Brain microvascular endothelial cell (primary cell): ENCODE results near the gene FOXK2.

ENCODE experiments used
- DNase-seq: peaks from one replicate; pipeline ENCODE4 v3.0.0-alpha.2; 2020
- H3K27ac ChIP-seq: fragments of 250-450 bp; sonication (Bioruptor Pico); 2 replicates; pipeline ENCODE4 v1.5.1; 2020; ENCODE audit warnings: mild to moderate bottlenecking, moderate library complexity
- H3K27me3 ChIP-seq: fragments of 250-450 bp; sonication (Bioruptor Pico); replicated peaks from 2 replicates; pipeline ENCODE4 v1.5.1; 2020; ENCODE audit warnings: mild to moderate bottlenecking
- H3K36me3 ChIP-seq: fragments of 250-450 bp; sonication (Bioruptor Pico); replicated peaks from 2 replicates; pipeline ENCODE4 v1.5.1; 2020; ENCODE audit warnings: mild to moderate bottlenecking
- H3K4me3 ChIP-seq: 2 replicates; pipeline ENCODE4 v1.5.1; 2011; ENCODE audit warnings: low read depth, mild to moderate bottlenecking, control low read depth, low read length, moderate library complexity
- in situ Hi-C: cut with HindIII; loops from 2 replicates; pipeline ENCODE4 v1.10.0; 2017; ENCODE audit warnings: low sequenced_read_pairs, low pct_ligation_motif_present
- TF ChIP-seq, protein P1 (sequence below): IDR thresholded peaks from 2 replicates; pipeline ENCODE4 v1.5.1; 2011; ENCODE audit warnings: low read depth, mild to moderate bottlenecking, moderate library complexity, low read length, control low read depth, inconsistent platforms; ENCODE audit errors: missing control alignments

The FOXK2 gene

DNA sequence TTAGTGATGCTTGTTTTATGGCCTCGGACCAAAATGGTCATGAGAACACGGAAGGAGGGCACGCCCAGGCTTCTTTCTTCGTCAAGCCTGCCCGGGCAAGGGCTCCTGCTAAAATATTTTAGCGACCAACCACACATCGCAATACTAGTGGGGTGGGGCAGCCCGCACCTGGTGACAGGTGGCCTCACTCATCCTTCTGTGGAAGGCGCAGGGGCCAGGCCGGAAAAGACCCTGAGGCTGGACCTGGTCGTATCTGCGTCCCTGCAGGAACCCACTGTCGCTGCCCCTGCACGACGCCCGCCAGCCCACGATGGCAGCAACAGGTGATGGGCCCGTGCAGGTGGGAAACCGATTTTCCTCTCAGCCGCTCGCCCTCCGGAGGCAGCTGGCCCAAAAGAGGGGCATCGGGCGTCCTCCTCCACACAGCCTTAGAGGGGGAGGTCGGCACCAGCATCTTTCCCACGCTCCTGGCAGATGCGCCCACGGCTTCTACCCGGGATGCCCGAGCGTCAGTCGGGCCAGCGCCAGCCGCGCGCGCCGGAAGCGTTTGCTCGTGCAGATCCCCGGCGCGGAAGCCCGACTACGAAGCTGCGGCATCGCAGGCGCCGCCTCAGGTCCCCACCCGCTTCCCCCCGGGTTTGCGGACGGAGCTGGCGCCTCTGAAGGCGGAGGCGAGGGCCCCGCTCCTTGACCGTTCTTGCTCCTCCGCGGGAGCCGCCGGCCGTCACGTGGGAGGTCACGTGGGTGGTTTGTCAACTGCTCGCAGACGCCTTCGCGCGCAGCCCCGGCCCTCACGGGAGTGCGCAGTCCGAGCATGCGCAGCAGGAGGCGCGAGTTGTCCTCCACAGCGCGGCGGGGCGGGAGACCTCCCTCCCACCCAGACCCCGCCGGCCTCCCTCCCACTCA is 22.8 kb upstream of the FOXK2 start:
- no peaks in the 10 kb centered on the region for H3K36me3 ChIP-seq
- no peaks in the 10 kb centered on the region for H3K27me3 ChIP-seq
- peak overlapping the region; percentile 7 for H3K27ac ChIP-seq
- H3K4me3 ChIP-seq: peak overlapping the region; percentile 64
- TF ChIP-seq, protein P1, sequence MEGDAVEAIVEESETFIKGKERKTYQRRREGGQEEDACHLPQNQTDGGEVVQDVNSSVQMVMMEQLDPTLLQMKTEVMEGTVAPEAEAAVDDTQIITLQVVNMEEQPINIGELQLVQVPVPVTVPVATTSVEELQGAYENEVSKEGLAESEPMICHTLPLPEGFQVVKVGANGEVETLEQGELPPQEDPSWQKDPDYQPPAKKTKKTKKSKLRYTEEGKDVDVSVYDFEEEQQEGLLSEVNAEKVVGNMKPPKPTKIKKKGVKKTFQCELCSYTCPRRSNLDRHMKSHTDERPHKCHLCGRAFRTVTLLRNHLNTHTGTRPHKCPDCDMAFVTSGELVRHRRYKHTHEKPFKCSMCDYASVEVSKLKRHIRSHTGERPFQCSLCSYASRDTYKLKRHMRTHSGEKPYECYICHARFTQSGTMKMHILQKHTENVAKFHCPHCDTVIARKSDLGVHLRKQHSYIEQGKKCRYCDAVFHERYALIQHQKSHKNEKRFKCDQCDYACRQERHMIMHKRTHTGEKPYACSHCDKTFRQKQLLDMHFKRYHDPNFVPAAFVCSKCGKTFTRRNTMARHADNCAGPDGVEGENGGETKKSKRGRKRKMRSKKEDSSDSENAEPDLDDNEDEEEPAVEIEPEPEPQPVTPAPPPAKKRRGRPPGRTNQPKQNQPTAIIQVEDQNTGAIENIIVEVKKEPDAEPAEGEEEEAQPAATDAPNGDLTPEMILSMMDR: no peak
- in situ Hi-C loops: no loop called here
- peak; percentile 87 for DNase-seq

DNA sequence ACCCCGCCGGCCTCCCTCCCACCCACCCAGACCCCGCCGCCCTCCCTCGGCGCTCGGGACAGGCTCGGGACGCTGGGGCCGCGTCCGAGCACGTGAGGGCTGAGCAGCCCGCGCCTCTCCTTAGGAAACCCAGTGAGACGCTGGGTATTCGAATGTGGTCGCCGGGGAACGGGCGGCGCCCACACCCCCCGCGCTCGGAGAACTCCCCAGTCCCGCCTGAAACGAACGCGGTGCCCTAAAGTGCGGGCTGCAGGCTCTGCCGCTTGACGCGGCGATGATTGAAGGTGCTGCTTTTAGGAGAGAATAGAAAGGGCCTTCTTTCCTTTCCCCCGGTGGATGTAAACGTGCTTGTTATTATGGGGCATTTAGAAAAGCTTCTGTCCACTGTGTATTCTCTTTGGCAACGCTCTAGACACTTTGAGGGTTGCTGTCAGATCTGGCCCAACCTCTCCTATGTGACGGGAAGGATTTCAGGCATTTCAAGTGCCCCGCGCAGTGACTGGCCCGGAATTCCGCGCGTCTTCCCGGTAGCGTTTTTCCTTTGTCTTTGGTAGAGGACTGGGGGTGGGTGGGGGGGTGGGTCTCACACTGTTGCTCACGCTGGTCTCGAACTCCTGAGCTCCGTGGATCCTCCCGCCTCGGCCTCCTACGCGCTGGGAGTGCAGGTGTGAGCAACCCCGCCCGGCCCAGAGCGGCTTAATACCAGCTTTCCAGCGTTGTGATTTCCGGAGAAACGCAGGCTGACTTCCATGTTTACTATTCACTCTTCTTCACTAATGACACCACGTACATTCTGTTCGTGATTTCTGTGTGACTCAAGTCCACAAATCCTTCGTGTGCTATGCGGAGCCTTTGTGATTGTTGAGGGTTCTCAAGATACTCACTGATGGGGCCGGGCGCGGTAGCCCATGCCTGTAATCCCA is 21.8 kb upstream of the FOXK2 start:
- no peak overlapping the region for H3K27ac ChIP-seq
- peak; percentile 31 for DNase-seq
- in situ Hi-C loops: no loop called here

DNA sequence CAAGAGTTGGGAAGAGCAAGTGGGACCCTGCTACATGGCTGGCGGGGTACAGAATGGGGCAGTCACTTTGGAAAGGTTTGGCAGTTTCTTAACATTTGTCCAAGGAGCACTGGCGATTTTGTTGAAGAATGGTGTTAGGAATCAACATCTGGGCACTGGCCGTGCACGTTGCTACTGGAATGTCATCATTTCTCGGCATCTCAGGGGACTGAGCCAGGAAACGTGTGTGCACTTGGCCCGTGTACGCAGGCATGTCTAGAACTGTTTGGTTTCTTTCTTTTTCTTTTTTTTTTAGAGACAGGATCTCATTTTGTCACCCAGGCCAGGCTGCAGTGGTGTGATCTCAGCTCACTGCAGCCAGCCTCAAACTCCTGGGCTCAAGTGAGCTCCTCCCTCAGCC is 17.3 kb upstream of the FOXK2 start:
- DNase-seq: no peak
- H3K27ac ChIP-seq: no peak overlapping the region
- H3K36me3 ChIP-seq: no peaks in the 10 kb centered on the region
- H3K4me3 ChIP-seq: no peak overlapping the region
- in situ Hi-C loops: no loop called here
- TF ChIP-seq, protein P1: no peak
- no peaks in the 10 kb centered on the region for H3K27me3 ChIP-seq

More for the DNA sequence above, 21.8 kb upstream of the FOXK2 start:
- TF ChIP-seq, protein P1: no peak
- Histone ChIP-seq H3K36me3 (no peaks in the 10 kb centered on the region), H3K4me3 (peak overlapping the region; percentile 55), H3K27me3 (no peaks in the 10 kb centered on the region)

DNA sequence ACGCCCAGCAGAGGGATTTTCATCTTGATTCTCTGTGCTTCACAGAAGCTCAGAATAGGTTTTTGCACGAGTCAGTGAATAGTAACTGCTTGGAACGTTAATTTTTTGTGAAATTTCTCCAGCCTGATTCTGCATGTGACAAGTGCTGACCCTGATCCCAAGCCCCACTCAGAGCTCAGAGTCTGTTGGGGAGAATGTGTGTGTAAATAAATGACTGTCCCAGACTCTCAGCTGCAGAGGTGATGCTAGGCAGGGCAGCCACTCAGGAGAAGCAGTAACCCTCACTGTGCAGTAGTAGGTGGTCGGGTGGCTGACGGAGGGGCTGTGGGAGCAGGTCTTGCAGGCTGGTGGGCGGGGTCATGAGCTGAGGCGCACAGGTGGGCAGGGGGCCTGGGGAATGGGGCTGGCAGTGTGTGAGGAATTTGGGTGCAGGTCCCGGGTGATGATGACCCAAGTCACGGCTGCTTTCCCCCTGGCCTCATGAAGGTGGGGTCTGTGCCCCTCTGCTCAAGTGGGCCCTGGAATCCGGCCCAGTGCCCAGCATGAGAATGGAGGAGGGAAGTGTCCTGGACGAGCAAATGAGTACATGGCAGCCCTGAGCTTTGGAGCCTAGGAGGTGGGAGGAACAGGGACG is 16.3 kb upstream of the FOXK2 start:
- Histone ChIP-seq H3K4me3 (no peak overlapping the region), H3K27ac (no peak overlapping the region), H3K27me3 (no peaks in the 10 kb centered on the region), H3K36me3 (no peaks in the 10 kb centered on the region)
- TF ChIP-seq, protein P1: no peak
- no peak for DNase-seq
- in situ Hi-C loops: no loop called here

DNA sequence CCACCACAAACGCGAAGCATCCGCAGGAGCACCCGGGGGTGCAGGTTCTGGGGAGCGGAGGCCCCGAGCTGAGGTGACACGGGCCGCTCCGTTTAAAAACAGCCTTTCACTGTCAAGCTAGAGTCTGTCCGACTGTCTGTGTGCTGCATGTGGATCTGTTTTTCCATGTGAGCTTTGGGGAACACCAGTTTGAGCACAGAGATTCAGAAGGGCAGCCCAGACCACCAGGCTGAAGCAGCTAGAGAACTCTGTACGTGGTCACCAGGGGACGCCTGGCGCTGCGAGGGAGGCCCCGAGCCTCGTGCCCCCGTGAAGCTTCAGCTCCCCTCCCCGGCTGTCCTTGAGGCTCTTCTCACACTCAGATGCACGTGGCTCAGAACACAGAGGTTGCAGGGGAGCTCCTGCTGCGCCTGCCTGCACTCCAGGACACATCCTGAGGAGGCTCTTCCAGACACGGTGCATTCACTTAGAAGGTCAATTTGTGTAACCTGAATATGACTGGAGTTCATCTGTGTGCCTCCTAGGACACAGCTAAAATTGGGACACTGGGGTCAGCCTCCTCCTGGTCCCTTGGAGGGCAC is 15.7 kb upstream of the FOXK2 start:
- no peak for DNase-seq
- Histone ChIP-seq H3K36me3 (no peaks in the 10 kb centered on the region), H3K27ac (no peak overlapping the region), H3K27me3 (no peaks in the 10 kb centered on the region), H3K4me3 (no peak overlapping the region)
- in situ Hi-C loops: no loop called here
- TF ChIP-seq, protein P1: no peak
